Forelimb muscle (tissue), 1 donor: ENCODE measurements around the gene ULBP2. TPM values are rescaled to one million over a fixed set of nuclear protein-coding genes. Genes with fewer than 3 reads are reported as not detected.
"Not testable (repeated sequence)": the region's sequence is repeated elsewhere in the genome, so short reads cannot be mapped to it uniquely, and the experiment has no call there.

ENCODE experiments used
- DNase-seq: peaks from one replicate; pipeline ENCODE4 v3.0.0-alpha.2; 2013; ENCODE audit warnings: low read depth
- polyA plus RNA-seq: library from polyadenylated mRNA; unstranded; fragments of 120-200 nt; gene quantifications from one replicate; pipeline ENCODE4 v1.2.1, GENCODE V29; 2013; ENCODE audit not compliant: insufficient read length

ULBP2 gene
- polyA plus RNA-seq, 1 donor: 0.61 TPM

GRCh38 chr6:149950423-149950822, 8.6 kb downstream of the ULBP2 start:
- DNase-seq: no peak

DNA sequence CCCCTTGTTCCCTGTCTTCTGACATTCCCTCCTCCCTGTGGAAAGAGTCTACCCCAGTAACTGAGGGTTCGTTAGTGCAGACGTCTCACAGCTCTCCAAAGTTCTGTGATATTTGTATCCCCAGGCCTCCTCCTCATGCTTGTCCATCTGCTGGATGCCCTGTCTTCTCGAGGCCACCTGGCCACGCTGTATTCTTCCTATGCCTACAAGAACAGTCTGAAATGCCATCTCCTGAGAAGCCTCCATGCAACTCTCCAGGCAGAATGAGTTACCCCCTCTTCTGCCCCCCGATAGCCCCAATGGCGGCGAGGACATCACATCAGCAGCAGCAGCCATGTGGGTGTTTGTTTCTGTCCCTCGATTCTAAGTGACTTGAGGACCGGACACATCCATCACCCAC, 9.3 kb downstream of the ULBP2 start:
- DNase-seq: no peak

GRCh38 chr6:149951626-149952025, 9.8 kb downstream of the ULBP2 start:
- no peak for DNase-seq

- DNase-seq: not testable (repeated sequence)
These were observed 11.6 kb downstream of the ULBP2 start for GRCh38 chr6:149953390-149953789.

DNA sequence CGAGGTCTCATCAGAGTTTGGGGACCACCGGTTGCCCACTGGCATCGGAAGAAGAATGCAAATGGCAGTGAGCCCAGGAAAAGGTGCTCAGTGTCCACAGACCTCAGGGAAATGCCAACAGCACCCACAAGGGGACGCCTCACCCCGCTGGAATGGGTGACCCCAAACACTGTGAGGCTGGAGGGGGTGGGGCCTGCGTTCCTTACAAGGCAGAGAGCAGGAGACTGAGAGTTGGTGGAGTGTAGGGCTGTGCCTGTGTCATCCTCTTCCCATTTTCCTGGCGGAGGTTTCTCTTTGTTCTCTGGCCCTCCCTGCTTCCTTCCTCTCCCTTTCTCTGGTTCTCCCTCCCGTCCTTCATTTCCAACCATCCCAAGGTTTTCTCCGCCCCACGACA, 12.1 kb downstream of the ULBP2 start:
- not testable (repeated sequence) for DNase-seq

GRCh38 chr6:149954328-149954983, 12.6 kb downstream of the ULBP2 start:
- DNase-seq: not testable (repeated sequence)

- not testable (repeated sequence) for DNase-seq
These were observed 13.3 kb downstream of the ULBP2 start for GRCh38 chr6:149954984-149955653.

- DNase-seq: not testable (repeated sequence)
These were observed 14.0 kb downstream of the ULBP2 start for GRCh38 chr6:149955654-149956317.

DNA sequence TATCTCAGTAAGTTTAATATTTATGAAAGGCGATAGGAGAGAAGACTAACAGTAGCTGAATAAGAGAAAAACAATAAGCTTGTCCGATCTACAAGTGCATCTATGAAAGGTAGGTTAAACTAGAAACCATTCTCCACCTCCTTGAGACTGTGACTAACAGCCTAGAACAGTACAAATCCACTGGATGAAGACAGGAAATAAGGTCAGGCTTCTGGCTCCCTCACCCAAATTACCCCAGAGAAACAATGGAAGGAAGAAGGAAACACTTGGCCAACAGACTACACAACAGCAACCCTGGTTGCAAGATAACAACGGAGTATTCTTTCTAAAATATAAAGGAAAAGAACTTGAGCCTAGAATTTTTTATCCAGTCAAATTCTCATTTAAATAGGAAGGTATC, 16.3 kb downstream of the ULBP2 start:
- not testable (repeated sequence) for DNase-seq

DNA sequence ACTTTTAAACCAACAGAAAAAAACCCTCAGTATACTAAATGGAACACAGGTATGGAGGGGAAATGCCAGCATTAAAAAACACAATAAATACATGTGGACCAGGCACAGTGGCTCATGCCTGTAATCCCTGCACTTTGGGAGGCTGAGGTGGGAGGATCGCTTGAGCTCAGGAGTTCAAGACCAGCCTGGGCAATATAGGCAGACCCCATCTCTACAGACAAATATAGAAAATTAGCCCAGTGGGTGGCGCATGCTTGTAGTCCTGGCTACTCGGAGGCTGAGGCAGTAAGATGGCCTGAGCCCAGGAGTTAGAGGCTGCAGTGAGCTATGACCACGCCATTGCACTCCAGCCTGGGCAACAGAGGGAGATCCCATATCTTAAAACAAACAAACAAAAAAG, 18.0 kb downstream of the ULBP2 start:
- DNase-seq: not testable (repeated sequence)

DNA sequence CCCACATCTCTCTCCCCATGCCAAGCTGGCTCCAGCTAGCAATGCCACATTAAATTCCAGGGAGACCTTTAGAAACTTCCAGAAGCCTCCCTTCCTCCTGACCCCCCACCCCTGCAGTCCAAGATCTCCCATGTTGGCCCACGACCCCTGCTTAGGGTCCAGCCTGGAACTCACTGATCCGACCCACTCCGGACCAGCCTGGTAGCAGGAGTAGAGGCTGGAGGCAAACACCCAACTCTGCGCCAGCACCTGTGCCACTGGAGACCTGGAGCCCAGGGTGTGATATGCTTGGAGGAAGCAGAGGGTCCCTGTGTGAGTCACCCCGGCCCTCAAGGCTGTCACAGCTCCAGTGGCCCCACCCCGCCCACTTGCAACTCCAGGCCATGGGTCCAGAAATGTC, 18.7 kb downstream of the ULBP2 start:
- DNase-seq: no peak

DNA sequence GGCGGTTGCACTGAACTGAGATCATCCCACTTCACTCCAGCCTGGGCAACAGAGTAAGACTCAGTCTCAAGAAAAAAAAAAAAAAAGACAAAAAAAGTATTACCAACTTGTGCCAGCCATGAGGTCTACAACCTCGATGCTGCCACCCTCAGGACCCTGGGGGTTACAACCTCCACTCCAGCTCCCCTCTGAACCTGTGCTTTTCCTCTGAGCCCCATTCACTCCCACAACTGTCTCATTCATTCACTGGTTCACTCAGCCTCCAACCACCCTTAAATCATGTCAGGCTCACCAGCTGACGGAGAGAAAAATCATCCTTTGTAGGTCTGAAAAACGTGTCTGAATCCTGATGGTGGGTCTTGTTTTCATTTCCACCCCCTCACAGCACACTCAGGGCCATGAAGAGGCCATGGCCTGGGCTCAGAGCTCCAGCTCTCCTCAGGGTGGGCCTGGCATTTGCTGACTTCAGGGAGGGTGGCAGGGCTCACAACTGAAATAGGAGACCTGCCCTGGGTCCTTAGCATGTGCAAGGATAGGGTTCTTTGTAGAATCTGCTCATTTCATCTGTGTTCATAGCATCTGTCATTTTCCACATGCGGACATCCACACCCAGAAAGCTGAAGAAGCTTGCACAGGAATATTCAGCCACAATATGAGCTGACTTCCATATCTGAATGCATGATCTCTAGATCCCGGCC, 20.1 kb downstream of the ULBP2 start:
- no peak for DNase-seq

DNA sequence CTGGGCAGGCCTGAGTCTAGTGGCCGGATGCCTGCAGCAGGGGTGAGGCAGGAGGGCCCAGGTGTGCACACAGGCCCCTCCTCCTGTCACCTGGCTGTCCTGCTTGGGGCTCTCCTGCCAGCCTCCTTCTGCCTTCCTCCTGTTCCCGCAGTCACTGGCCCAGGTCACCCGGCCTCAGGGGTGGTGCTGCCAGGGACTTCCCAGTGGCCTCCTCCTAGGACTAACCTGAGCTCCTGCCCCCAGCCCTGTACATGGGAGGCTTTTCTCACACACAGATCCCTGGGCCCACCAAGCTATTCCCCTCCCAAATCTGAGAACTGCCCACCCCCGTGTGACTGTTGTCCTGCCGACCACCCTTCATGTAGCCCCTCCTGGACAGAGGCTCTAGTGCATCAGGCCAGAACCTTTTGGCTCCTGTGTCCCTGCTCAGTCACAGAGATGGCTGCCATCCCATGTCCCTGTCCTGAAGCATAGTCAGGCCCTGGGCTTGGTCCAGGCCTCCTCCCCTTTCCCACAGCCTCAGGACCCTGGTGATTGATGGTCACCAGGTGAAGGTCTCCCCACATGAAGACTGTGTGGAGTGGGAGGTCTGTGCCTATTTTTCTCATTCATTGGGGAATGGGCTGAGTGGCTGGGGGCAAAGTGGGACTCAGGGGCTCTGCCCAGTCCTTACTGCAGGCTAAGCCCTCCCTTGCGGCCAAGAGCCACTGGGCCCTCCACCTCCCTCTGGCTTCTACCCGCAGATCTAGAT, 20.8 kb downstream of the ULBP2 start:
- no peak for DNase-seq

GRCh38 chr6:149963212-149963461, 21.3 kb downstream of the ULBP2 start:
- DNase-seq: no peak

DNA sequence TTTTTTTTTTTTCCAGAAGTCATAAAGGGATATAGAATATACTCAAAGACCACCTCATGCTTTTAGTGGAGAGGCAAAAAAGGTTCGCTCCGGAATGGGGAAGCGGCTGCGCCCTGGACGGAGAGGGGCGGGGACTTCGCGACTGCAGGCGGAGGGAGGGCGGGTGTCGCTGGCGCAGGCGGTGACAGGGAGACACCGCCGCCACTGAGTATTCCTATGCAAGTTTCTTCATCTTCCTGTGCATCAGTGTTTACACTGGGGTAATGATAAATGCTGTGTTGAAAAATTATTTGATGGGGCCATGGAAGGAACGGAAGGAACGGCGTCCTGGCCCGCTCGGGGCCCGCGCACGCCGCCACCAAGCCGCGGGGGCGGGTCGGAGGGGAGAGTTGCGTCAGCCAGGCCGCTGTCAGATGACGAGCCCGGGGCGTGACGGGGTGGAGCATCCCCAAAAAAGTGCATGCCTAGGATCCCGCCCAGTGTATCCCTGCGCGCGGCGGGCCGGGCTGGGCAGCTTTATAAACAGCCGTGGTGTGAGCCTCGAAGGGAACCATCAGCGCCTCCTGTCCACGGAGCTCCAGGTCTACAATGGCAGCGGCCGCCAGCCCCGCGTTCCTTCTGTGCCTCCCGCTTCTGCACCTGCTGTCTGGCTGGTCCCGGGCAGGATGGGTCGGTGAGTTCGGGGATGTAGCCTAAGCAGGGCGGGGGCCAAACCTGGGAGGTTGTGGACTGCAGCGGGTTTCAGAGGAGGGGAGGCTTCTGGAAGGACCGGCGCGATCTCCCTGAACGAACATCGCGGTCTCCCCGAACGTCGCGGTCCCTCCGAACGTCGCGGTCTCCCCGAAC, 21.9 kb downstream of the ULBP2 start, which contains the start of gene ULBP1:
ULBP1 (plus strand) TSS at position 482 of the 846 bp plus-strand sequence; CDS start at position 589, 107 bp downstream.
- DNase-seq: peak; percentile 49

DNA sequence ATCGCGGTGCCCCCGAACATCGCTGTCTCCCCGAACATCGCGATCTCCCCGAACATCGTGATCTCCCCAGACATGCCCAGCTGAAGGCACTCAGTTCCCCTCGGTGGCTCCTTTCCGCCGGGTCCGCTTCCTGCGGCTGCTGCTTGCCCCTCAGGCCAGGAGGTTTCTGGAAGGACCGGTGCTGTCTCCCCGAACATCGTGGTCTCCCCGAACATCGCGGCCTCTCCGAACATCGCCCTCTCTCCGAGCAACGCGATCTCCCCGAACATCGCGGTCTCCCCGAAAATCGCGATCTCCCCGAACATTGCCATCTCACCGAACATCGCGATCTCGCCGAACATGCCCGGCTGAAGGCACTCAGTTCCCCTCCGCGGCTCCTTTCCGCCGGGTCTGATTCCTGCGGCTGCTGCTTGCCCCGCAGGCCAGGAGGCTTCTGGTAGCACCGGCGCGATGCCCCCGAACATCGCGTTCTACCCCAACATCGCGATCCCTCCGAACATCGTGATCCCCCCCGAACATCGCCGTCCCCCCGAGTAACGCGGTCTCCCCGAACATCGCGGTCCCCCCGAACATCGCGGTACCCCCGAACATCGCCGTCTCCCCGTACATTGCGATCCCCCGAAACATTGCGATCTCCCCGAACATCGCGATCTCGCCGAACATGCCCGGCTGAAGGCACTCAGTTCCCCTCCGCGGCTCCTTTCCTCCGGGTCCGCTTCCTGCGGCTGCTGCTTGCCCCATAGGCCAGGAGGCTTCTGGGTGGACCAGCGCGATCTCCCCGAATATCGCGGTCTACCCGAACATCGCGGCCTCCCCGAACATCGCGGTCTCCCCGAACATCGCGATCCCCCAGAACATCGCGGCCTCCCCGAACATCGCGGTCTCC, 22.7 kb downstream of the ULBP2 start:
- DNase-seq: no peak

DNA sequence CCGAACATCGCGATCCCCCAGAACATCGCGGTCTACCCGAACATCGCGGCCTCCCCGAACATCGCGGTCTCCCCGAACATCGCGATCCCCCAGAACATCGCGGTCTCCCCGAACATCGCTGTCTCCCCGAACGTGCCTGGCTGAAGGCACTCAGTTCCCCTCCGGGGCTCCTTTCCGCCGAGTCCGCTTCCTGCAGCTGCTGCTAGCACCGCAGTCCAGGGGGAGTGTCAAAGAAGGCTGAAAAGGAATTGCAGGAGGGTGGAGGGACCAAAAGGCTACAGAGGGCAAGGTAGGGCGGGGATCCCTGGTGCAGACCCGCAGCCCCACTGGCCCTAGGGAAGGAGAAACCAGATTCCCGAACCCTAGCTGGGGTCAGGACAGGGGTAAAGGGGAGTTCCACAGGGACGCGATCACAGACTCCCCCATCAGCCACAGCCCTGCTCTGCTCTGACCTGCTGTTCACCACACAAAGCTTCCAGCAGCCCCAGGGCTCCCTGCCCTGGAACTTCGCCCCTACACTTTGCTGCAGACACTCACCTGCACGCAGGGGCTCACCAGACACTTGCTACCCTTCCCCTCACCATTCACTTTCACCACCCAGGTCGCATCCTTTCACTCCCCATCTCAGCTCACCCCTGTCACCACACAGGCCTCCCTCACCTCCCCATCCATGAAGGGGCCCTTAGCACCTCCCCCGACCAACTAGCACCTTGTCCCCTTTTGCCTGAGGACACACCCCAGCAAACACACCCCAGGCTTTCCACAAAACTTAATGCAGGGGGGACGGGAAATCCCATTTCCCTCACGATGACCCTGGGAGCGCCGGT, 23.6 kb downstream of the ULBP2 start:
- no peak for DNase-seq

- DNase-seq: not testable (repeated sequence)
These were observed 24.5 kb downstream of the ULBP2 start for GRCh38 chr6:149966319-149966718.

GRCh38 chr6:149967591-149967990, 25.8 kb downstream of the ULBP2 start:
- DNase-seq: no peak
